HG02884 (cell line): Measurements from ENCODE around the gene CEP85.

ENCODE experiments used
- ATAC-seq: cut with Tn5 transposase; IDR thresholded peaks from one replicate; pipeline ENCODE4 v1.9.1; 2021; ENCODE audit warnings: mild to moderate bottlenecking, moderate library complexity; ENCODE audit not compliant: unreplicated experiment

Gene CEP85

GRCh38 chr1:26277719-26278118 is 43.7 kb downstream of the CEP85 start:
- ATAC-seq = no peak

DNA sequence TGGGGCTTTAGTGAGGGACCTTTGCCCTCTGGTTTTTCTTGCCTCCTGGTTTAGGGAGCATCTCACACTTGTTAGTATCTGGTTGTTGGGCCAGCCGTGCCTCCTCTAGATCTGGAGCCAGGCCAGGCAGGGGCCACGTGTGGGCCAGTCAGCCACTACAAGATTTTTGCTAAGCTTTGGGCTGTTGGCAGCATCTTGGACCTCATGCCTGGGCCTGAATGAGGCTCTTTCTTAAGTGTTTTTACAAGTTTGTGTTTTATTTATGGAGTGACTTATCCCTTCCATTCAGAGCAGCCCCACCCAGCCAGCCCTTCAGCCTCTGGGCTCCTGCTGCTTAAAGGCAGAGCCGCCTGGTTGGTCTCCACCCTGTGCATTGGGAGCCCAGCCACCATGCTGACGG is 44.3 kb downstream of the CEP85 start:
- ATAC-seq = no peak

- ATAC-seq = no peak
Measured at GRCh38 chr1:26278724-26279455, 44.9 kb downstream of the CEP85 start.

DNA sequence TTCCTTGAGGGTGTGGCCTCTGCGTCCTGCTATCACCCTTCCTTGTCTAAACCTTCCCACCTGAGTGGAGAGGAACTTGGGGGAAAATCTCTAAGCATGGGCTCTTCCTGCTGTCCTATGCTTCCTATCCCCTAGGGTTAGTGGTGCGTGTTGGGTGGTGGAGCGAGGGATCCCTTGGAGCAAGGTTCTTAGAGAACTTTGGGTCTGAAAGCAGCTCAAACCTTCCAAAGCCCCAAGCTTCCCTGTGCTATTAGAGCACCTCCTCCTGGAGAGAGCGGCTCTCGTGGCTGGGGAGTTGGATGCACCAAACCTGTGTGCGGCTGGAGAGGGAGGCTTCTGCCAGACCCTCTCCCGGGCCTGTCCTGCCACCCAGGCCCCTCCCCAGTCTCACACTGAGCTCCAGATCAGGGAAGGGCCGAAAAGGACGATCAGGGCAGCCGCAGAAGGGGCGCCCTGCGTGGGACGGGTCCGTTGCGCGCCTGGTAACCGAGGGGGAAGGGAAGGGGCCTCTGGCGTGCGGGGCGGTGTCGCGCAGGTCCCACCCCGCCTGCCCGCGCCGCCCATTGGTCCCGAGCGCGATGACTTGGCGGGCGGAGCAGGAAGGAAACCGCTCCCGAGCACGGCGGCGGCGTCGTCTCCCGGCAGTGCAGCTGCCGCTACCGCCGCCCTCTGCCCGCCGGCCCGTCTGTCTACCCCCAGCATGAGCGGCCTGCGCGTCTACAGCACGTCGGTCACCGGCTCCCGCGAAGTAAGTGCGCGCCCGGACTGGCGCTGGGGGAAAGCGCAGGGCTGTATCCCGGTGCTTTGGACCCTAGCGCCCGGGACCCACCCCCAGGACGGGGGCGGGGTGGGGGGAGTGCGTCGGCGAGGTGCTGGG is 45.7 kb downstream of the CEP85 start, which contains the start of gene SH3BGRL3:
SH3BGRL3 (plus strand) TSS at position 631 of the 877 bp plus-strand sequence; CDS start at position 701, 70 bp downstream.
- ATAC-seq = peak; percentile 51

- no peak for ATAC-seq
Measured at GRCh38 chr1:26280333-26281042, 46.5 kb downstream of the CEP85 start.

DNA sequence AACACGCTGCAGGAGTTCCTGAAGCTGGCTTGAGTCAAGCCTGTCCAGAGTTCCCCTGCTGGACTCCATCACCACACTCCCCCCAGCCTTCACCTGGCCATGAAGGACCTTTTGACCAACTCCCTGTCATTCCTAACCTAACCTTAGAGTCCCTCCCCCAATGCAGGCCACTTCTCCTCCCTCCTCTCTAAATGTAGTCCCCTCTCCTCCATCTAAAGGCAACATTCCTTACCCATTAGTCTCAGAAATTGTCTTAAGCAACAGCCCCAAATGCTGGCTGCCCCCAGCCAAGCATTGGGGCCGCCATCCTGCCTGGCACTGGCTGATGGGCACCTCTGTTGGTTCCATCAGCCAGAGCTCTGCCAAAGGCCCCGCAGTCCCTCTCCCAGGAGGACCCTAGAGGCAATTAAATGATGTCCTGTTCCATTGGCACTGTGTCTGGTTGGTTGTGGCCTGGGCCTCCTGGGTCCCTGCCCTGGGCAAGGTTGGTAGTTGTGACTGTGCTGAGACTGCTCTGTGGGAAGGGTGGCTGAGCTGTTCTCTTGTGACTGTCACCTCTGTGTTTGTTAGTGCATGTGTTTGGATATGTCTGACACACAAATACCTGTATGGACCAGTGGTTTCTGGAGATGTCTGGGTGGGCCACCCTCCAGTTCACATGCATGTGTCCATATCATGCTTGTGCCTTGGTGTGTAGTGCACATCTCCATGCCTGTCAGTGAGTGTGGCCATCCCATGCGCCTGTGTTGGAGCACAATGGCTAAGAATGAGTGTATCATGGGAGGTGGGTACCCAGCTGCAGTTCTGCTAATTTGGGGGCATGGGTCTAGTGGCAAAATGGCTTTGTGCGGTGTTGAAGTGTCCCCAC is 47.3 kb downstream of the CEP85 start:
- ATAC-seq = no peak

- ATAC-seq = no peak
Measured at GRCh38 chr1:26281971-26282370, 48.0 kb downstream of the CEP85 start.

DNA sequence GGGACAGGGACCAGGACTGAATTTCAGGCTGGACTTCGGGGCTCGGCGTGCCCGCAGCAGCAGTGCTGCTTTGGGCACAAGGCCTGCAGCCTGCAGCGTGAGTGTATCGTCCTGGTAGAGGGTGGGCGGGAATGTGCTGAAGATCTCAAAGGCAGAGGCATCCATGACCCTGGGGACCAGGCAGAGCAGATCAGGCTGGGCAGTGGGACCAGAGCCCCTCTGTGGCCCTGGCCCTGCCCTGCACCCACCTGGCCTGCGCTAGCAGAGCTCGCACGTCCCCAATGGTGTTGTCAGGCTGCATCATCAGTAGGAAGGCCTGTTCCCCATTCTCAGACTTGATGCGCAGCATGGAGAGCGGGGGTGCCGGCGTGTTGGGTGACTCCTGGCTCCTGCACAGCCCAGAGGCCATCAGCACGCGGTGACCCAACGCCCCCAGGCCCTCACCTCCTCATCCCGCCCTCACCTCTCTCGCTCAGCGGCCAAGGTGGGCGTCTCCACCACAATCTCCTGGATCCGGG is 48.5 kb downstream of the CEP85 start:
- ATAC-seq = no peak

GRCh38 chr1:26283279-26283853 is 49.4 kb downstream of the CEP85 start:
- ATAC-seq = no peak

- ATAC-seq = no peak
Measured at GRCh38 chr1:26283871-26284596, 50.0 kb downstream of the CEP85 start.

GRCh38 chr1:26284597-26285347 is 50.8 kb downstream of the CEP85 start:
- ATAC-seq = no peak

DNA sequence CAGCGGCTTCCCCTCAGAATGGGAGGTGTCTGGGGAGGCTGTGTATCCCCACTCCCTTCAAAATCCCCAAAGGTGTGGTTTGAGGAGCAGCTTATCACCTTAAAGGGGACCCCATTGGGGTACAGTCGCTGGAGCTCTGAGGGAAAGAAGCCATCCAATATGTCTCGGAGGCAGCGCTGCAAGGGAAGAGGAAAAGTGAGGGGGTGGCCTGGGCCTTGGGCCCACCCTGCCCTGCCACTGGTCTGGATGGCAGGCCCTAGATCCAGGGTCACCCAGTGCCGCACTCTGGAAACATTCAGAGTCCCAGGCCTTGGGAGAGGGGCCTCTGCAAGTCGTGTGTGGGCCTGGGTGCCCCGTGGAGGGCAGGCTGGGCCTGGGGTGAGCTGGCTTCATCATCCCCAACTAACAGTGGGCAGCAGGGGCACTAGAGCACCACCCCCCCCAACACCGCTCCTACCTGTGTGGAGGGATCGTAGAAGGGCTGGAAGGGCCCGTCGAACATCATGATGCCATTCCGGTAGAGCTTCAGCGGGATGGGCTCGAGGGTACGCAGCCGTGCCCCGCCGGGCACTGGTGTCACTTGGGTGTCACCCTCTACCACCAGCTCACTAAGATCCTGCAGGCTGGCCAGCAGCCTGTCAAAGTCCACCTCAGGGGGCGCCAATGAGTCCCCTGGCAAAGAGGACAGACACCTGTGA is 51.5 kb downstream of the CEP85 start:
- no peak for ATAC-seq

DNA sequence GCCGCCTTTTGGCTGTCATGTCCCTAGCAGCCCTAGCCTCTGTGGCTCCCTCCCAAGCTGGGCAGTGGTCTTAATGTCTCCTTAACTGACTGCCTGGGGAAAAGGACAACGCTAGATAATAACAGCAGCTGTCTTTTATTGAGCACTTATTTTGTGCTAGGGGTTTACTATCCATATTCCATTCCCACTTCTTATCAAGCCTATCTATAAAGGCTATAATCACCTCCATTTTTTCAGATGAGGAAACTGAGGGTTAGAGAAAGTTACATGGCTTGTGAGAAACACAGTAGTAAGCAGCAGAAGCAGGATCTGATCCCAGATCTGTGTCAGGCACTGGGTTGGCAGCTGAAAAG is 52.0 kb downstream of the CEP85 start:
- ATAC-seq = no peak

DNA sequence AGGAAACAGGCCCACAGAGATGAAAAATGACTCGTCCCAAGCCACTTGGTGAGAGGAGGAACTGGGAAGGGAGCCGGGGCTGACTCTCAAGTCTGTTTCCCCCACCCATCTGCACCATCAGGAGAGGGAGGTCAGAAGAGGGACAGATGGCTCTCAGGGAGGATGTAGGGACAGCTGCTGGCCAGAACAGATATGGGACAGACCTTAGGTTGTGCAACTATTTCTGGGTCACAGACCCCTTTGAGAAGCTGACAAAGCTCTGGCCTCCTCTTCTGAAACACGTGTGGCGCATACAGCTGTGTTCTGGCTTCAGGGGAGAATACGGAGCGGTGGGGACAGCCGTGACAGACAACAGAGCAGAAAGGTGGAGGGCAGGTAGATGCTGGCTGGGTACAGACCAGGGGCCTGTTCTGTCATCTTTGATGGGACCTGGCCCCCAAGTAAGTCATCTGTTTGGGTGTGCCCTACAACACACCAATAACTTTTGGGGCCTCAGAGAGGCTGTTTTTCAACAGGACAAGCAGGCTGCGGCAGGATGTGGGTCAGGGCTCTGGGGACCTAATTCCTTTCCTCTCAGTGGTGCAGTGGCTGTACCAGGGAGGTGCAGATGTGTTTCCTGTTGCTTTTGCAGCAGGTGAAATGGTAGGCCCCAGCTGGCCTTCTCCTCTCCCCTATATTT is 53.2 kb downstream of the CEP85 start:
- no peak for ATAC-seq

GRCh38 chr1:26287811-26288210 is 53.8 kb downstream of the CEP85 start:
- ATAC-seq = no peak

DNA sequence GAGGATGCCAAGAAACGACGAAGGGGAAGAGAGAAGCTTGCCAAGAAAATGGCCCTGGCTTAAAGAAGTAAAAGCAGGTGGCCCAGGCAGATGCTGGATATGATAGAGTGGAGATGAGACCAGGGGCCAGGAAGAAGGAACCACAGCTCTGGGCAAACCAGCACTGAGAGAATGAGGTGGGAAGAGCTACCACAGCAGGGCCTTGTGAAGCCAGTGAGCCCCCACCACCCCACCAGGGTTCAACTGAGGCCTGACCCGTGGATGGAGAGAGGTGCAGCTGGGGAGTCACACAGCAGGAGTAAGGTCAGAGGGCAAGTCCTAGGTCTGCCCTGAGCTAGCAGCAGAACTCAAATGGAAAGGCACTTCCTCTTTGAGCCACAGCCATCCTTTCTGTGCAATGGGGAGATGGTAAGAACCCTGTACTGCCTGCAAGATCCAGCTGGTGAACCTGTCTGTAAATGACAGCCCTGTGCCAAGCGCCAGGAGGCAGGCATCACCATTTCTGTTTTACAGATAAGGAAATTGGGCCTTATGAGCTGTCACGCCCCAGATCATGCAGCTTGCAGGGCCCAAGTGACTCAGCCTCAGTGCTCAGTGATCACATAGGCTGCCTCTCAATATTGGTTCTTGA is 54.4 kb downstream of the CEP85 start:
- ATAC-seq = no peak
